Bone marrow (tissue), 2 donors: ENCODE results near the gene LRRC7.

Source experiments
- DNase-seq, 2 donors: peaks; one replicate each; lab custom pipeline; 2025; lab: John Stamatoyannopoulos, UW

LRRC7 gene

GRCh38 chr1:69589799-69590198 lies 22.1 kb downstream of the LRRC7 start:
- no peak for DNase-seq

GRCh38 chr1:69592341-69592740 lies 24.6 kb downstream of the LRRC7 start:
- no peak for DNase-seq

- no peak for DNase-seq
Observed at GRCh38 chr1:69595486-69595885, 27.8 kb downstream of the LRRC7 start.

GRCh38 chr1:69611316-69611715 lies 43.6 kb downstream of the LRRC7 start:
- DNase-seq = no peak

- DNase-seq = no peak
Observed at GRCh38 chr1:69613414-69613813, 45.7 kb downstream of the LRRC7 start.

GRCh38 chr1:69638673-69639072 lies 71.0 kb downstream of the LRRC7 start:
- DNase-seq = no peak

- DNase-seq = no peak
Observed at GRCh38 chr1:69639159-69639558, 71.4 kb downstream of the LRRC7 start.

- no peak for DNase-seq
Observed at GRCh38 chr1:69643266-69643665, 75.5 kb downstream of the LRRC7 start.

GRCh38 chr1:69645477-69645876 lies 77.8 kb downstream of the LRRC7 start:
- no peak for DNase-seq

- DNase-seq = no peak
Observed at GRCh38 chr1:69648486-69648885, 80.8 kb downstream of the LRRC7 start.

- DNase-seq = no peak
Observed at GRCh38 chr1:69649383-69649990, 81.8 kb downstream of the LRRC7 start.

- DNase-seq = no peak
Observed at GRCh38 chr1:69650779-69651178, 83.1 kb downstream of the LRRC7 start.

- DNase-seq = no peak
Observed at GRCh38 chr1:69651656-69652055, 83.9 kb downstream of the LRRC7 start.

- DNase-seq = no peak
Observed at GRCh38 chr1:69657971-69658370, 90.2 kb downstream of the LRRC7 start.

GRCh38 chr1:69661686-69662085 lies 94.0 kb downstream of the LRRC7 start:
- no peak for DNase-seq

- DNase-seq = no peak
Observed at GRCh38 chr1:69662321-69662720, 94.6 kb downstream of the LRRC7 start.

- no peak for DNase-seq
Observed at GRCh38 chr1:69671363-69672010, 103.8 kb downstream of the LRRC7 start.

- DNase-seq = no peak
Observed at GRCh38 chr1:69673321-69673720, 105.6 kb downstream of the LRRC7 start.

GRCh38 chr1:69679965-69680364 lies 112.2 kb downstream of the LRRC7 start:
- no peak for DNase-seq

GRCh38 chr1:69686367-69686984 lies 118.8 kb downstream of the LRRC7 start:
- no peak for DNase-seq

- no peak for DNase-seq
Observed at GRCh38 chr1:69688193-69688592, 120.5 kb downstream of the LRRC7 start.

- no peak for DNase-seq
Observed at GRCh38 chr1:69691179-69691578, 123.5 kb downstream of the LRRC7 start.

GRCh38 chr1:69693921-69694675 lies 126.4 kb downstream of the LRRC7 start:
- DNase-seq = no peak
